ENCODE results near the gene CAPS2. TPM values are rescaled to one million over a fixed set of nuclear protein-coding genes. Genes with fewer than 3 reads are reported as not detected.

CAPS2 gene
- total and polyA plus RNA-seq, 2 experiments from 2014 or later = 2.9 to 7.4 TPM

DNA sequence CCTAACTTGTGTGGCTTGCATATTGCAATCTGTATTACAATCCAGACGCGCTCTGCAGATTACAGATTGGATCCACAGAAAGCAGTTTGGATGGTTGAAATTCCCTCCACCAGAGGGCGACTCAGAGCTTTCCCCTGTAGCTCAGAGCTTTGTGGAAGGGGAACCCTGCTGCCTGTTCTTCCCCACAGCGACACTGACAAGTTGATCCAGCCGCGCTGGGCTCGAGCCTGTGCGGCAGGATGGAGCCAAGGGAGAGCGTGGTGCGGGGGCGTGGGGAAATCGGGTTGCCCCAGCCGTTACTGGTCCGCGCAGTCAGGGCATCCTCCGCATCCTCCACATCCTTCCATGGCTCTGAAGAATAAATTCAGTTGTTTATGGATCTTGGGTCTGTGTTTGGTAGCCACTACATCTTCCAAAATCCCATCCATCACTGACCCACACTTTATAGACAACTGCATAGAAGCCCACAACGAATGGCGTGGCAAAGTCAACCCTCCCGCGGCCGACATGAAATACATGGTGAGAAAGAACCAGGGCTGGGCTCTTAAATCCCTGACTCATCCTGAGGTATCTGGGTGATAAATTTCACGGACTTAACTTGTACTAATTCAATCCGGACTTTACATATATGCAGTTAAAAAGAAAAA is 4.4 kb upstream of the CAPS2 start, which contains the start of gene GLIPR1L1:
Gene GLIPR1L1, plus strand, starts transcription at position 287 of the 647 bp plus-strand sequence. Its CDS starts 59 bp downstream, at position 346.
- Histone ChIP-seq H3K9me2 (ENCODE audit: insufficient read depth) (no peaks in the 10 kb centered on the region), H3K4me1 (ENCODE audit: insufficient read depth) (peaks cover 5% of the 10 kb centered on the region; the same call in 1 of the 2 replicates), H4K20me1 (replicated peaks; ENCODE audit: insufficient read depth) (no peaks in the 10 kb centered on the region), H3K79me2 (replicated peaks; ENCODE audit: insufficient read depth) (no peaks in the 10 kb centered on the region), H3K27me3 (ENCODE audit: insufficient read depth) (no peaks in the 10 kb centered on the region), H3K4me3 (peak within 1 kb of the TSS; percentile 47), H3F3A (replicated peaks; ENCODE audit: low read depth) (no peaks in the 10 kb centered on the region), H3K4me2 (peak within 1 kb of the TSS; percentile 65), H3K36me3 (ENCODE audit: insufficient read depth) (no peaks in the 10 kb centered on the region), H2AFZ (peak within 1 kb of the TSS; percentile 67; the same call in 1 of the 2 replicates), H3K27ac (ENCODE audit: low read depth) (no peak within 1 kb of the TSS)
- H3K4me3 Mint-ChIP-seq = peak within 1 kb of the TSS; percentile 68
- H3K27ac Mint-ChIP-seq = no peak within 1 kb of the TSS
- peaks cover 4% of the 10 kb centered on the region for H3K27me3 Mint-ChIP-seq (ENCODE audit: insufficient read depth, low read depth, poor library complexity)
- TF ChIP-seq ZNF114 (CRISPR knock-in tag; IDR thresholded peaks at IDR 0.05) = 0 out of 2 replicates have a peak, but pooled peaks have one; percentile 8
- TF ChIP-seq, protein P1, sequence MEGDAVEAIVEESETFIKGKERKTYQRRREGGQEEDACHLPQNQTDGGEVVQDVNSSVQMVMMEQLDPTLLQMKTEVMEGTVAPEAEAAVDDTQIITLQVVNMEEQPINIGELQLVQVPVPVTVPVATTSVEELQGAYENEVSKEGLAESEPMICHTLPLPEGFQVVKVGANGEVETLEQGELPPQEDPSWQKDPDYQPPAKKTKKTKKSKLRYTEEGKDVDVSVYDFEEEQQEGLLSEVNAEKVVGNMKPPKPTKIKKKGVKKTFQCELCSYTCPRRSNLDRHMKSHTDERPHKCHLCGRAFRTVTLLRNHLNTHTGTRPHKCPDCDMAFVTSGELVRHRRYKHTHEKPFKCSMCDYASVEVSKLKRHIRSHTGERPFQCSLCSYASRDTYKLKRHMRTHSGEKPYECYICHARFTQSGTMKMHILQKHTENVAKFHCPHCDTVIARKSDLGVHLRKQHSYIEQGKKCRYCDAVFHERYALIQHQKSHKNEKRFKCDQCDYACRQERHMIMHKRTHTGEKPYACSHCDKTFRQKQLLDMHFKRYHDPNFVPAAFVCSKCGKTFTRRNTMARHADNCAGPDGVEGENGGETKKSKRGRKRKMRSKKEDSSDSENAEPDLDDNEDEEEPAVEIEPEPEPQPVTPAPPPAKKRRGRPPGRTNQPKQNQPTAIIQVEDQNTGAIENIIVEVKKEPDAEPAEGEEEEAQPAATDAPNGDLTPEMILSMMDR (conservative IDR thresholded peaks at IDR 0.05; ENCODE audit: low read depth in 2 of 2) = peak; percentile 82 to 96
- no peak for TF ChIP-seq CREB1 (CRISPR knock-in tag; IDR thresholded peaks at IDR 0.05; ENCODE audit: low read depth)
- TF ChIP-seq, protein P2, sequence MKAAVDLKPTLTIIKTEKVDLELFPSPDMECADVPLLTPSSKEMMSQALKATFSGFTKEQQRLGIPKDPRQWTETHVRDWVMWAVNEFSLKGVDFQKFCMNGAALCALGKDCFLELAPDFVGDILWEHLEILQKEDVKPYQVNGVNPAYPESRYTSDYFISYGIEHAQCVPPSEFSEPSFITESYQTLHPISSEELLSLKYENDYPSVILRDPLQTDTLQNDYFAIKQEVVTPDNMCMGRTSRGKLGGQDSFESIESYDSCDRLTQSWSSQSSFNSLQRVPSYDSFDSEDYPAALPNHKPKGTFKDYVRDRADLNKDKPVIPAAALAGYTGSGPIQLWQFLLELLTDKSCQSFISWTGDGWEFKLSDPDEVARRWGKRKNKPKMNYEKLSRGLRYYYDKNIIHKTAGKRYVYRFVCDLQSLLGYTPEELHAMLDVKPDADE (IDR thresholded peaks at IDR 0.05) = no peak
- TF ChIP-seq, protein P3, sequence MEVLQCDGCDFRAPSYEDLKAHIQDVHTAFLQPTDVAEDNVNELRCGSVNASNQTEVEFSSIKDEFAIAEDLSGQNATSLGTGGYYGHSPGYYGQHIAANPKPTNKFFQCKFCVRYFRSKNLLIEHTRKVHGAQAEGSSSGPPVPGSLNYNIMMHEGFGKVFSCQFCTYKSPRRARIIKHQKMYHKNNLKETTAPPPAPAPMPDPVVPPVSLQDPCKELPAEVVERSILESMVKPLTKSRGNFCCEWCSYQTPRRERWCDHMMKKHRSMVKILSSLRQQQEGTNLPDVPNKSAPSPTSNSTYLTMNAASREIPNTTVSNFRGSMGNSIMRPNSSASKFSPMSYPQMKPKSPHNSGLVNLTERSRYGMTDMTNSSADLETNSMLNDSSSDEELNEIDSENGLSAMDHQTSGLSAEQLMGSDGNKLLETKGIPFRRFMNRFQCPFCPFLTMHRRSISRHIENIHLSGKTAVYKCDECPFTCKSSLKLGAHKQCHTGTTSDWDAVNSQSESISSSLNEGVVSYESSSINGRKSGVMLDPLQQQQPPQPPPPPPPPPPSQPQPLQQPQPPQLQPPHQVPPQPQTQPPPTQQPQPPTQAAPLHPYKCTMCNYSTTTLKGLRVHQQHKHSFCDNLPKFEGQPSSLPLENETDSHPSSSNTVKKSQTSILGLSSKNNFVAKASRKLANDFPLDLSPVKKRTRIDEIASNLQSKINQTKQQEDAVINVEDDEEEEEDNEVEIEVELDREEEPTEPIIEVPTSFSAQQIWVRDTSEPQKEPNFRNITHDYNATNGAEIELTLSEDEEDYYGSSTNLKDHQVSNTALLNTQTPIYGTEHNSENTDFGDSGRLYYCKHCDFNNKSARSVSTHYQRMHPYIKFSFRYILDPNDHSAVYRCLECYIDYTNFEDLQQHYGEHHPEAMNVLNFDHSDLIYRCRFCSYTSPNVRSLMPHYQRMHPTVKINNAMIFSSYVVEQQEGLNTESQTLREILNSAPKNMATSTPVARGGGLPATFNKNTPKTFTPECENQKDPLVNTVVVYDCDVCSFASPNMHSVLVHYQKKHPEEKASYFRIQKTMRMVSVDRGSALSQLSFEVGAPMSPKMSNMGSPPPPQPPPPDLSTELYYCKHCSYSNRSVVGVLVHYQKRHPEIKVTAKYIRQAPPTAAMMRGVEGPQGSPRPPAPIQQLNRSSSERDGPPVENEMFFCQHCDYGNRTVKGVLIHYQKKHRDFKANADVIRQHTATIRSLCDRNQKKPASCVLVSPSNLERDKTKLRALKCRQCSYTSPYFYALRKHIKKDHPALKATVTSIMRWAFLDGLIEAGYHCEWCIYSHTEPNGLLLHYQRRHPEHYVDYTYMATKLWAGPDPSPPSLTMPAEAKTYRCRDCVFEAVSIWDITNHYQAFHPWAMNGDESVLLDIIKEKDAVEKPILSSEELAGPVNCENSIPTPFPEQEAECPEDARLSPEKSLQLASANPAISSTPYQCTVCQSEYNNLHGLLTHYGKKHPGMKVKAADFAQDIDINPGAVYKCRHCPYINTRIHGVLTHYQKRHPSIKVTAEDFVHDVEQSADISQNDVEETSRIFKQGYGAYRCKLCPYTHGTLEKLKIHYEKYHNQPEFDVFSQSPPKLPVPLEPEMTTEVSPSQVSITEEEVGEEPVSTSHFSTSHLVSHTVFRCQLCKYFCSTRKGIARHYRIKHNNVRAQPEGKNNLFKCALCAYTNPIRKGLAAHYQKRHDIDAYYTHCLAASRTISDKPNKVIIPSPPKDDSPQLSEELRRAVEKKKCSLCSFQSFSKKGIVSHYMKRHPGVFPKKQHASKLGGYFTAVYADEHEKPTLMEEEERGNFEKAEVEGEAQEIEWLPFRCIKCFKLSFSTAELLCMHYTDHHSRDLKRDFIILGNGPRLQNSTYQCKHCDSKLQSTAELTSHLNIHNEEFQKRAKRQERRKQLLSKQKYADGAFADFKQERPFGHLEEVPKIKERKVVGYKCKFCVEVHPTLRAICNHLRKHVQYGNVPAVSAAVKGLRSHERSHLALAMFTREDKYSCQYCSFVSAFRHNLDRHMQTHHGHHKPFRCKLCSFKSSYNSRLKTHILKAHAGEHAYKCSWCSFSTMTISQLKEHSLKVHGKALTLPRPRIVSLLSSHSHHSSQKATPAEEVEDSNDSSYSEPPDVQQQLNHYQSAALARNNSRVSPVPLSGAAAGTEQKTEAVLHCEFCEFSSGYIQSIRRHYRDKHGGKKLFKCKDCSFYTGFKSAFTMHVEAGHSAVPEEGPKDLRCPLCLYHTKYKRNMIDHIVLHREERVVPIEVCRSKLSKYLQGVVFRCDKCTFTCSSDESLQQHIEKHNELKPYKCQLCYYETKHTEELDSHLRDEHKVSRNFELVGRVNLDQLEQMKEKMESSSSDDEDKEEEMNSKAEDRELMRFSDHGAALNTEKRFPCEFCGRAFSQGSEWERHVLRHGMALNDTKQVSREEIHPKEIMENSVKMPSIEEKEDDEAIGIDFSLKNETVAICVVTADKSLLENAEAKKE (CRISPR knock-in tag; IDR thresholded peaks at IDR 0.05) = 0 out of 2 replicates have a peak, but pooled peaks have one; percentile 2
- DNase-seq (ENCODE audit: low spot score) = peak; percentile 97
- ATAC-seq = peak; percentile 94
- H3K36me3 Mint-ChIP-seq (ENCODE audit: low read depth) = no peaks in the 10 kb centered on the region
- H3K9me3 Mint-ChIP-seq = peaks cover 3% of the 10 kb centered on the region; the same call in 1 of the 3 replicates
- peaks cover 12% of the 10 kb centered on the region for H3K4me1 Mint-ChIP-seq
